GM23338 (cell line): Measurements from ENCODE around the gene EDN1.

Experiments used
- CTCF ChIP-seq, 2 experiments: fragments of 200-600 bp in 1 of 2; sonication (generic) in 1 of 2; conservative IDR thresholded peaks; 2 replicates each; pipeline versions ENCODE4 v1.5.1 to v1.6.1; 2016 to 2017; ENCODE audit warnings: antibody characterized with exemption in 2 of 2, low read depth in 2 of 2, mild to moderate bottlenecking in 2 of 2, moderate library complexity in 1 of 2
- EZH2 ChIP-seq: fragments of 200-600 bp; sonication (generic); IDR thresholded peaks from one replicate; pipeline ENCODE4 v1.8.0; 2017; ENCODE audit warnings: antibody characterized with exemption, mild to moderate bottlenecking, low read depth; ENCODE audit not compliant: unreplicated experiment
- POLR2AphosphoS5 ChIP-seq: IDR thresholded peaks from 2 replicates; pipeline ENCODE4 v1.6.1; 2016; ENCODE audit warnings: antibody characterized with exemption, low read depth
- REST ChIP-seq: IDR thresholded peaks from one replicate; pipeline ENCODE4 v1.6.1; 2018; ENCODE audit warnings: antibody characterized with exemption; ENCODE audit not compliant: unreplicated experiment

- TF ChIP-seq CTCF (conservative IDR thresholded peaks at IDR 0.05; ENCODE audit: low read depth in 2 of 2) (no peak), EZH2 (no peak), REST (no peak), POLR2AphosphoS5 (no peak)
Measured at GRCh38 chr6:12243169-12243568, 47.0 kb upstream of the EDN1 start.
